ENCODE measurements around the gene FAM124A. TPM values are rescaled to one million over a fixed set of nuclear protein-coding genes. Genes with fewer than 3 reads are reported as not detected.

Gene FAM124A
- polyA plus RNA-seq, 2 of the 4 experiments (the other 2 are of a cell fraction): 1.5 to 1.6 TPM

- TF ChIP-seq, protein P1, sequence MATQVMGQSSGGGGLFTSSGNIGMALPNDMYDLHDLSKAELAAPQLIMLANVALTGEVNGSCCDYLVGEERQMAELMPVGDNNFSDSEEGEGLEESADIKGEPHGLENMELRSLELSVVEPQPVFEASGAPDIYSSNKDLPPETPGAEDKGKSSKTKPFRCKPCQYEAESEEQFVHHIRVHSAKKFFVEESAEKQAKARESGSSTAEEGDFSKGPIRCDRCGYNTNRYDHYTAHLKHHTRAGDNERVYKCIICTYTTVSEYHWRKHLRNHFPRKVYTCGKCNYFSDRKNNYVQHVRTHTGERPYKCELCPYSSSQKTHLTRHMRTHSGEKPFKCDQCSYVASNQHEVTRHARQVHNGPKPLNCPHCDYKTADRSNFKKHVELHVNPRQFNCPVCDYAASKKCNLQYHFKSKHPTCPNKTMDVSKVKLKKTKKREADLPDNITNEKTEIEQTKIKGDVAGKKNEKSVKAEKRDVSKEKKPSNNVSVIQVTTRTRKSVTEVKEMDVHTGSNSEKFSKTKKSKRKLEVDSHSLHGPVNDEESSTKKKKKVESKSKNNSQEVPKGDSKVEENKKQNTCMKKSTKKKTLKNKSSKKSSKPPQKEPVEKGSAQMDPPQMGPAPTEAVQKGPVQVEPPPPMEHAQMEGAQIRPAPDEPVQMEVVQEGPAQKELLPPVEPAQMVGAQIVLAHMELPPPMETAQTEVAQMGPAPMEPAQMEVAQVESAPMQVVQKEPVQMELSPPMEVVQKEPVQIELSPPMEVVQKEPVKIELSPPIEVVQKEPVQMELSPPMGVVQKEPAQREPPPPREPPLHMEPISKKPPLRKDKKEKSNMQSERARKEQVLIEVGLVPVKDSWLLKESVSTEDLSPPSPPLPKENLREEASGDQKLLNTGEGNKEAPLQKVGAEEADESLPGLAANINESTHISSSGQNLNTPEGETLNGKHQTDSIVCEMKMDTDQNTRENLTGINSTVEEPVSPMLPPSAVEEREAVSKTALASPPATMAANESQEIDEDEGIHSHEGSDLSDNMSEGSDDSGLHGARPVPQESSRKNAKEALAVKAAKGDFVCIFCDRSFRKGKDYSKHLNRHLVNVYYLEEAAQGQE (IDR thresholded peaks at IDR 0.05): no peak
- TF ChIP-seq RCOR1 (IDR thresholded peaks at IDR 0.05; ENCODE audit: low read depth, low read length) (no peak), HES2 (IDR thresholded peaks at IDR 0.05) (no peak), SREBF2 (IDR thresholded peaks at IDR 0.05) (no peak), FOXS1 (CRISPR knock-in tag; IDR thresholded peaks at IDR 0.05) (no peak)
Observed at GRCh38 chr13:51222037-51222685, at the start of gene FAM124A (continued).

GRCh38 chr13:51175021-51175420 lies 47.2 kb upstream of the FAM124A start:
- Histone ChIP-seq H3K4me2 (no peak overlapping the region), H3K9me3 (no peaks in the 10 kb centered on the region), H3K4me3 (no peak overlapping the region), H3K27ac (no peak overlapping the region), H3K4me1 (no peaks in the 10 kb centered on the region)
- ChIA-PET CTCF (no interaction called here), POLR2A (no interaction called here)
- no peak for ATAC-seq
- DNase-seq (ENCODE audit: low read depth in 1 of 2, low spot score in 1 of 2): no peak
- FAIRE-seq: no peak
- 55% methylated on average over 3 of the region's 8 CpGs for WGBS (ENCODE audit: missing lambda C conversion rate)
- TF ChIP-seq GATA3 (IDR thresholded peaks at IDR 0.05; ENCODE audit: borderline replicate concordance): no peak
- TF ChIP-seq HES2 (IDR thresholded peaks at IDR 0.05): no peak
- TF ChIP-seq HOXB5 (CRISPR knock-in tag; IDR thresholded peaks at IDR 0.05): no peak
- TF ChIP-seq, protein P2, sequence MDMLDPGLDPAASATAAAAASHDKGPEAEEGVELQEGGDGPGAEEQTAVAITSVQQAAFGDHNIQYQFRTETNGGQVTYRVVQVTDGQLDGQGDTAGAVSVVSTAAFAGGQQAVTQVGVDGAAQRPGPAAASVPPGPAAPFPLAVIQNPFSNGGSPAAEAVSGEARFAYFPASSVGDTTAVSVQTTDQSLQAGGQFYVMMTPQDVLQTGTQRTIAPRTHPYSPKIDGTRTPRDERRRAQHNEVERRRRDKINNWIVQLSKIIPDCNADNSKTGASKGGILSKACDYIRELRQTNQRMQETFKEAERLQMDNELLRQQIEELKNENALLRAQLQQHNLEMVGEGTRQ (IDR thresholded peaks at IDR 0.05): no peak
- TF ChIP-seq RARB (CRISPR knock-in tag; IDR thresholded peaks at IDR 0.05): no peak
- TF ChIP-seq HEYL (CRISPR knock-in tag; IDR thresholded peaks at IDR 0.05): no peak

DNA sequence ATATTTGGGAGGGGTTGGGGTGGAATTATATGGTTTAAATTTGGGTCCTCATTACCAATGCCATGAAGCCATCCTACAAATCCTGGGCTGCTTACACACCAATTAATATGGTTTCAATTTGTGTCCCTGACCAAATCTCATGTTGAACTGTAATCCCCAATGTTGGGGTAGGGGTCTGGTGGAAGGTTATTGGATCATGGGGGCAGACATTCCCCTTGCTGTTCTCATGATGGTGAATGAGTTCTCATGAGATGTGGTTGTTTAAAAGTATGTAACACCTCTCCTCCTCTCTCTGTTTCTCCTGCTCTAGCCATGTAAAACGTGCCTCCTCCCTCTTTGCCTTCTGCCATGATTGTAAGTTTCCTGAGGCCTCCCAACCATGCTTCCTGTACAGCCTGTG lies 46.6 kb upstream of the FAM124A start:
- no peak for FAIRE-seq
- ATAC-seq: no peak
- TF ChIP-seq CBX8 (IDR thresholded peaks at IDR 0.05) (no peak), RNF2 (IDR thresholded peaks at IDR 0.05; ENCODE audit: borderline replicate concordance, low read depth) (no peak), MAFK (IDR thresholded peaks at IDR 0.05; ENCODE audit: partially characterized antibody) (no peak), TFCP2L1 (CRISPR knock-in tag; IDR thresholded peaks at IDR 0.05) (no peak), MAX (IDR thresholded peaks at IDR 0.05) (no peak), RARB (CRISPR knock-in tag; IDR thresholded peaks at IDR 0.05) (no peak), HOXA7 (CRISPR knock-in tag; IDR thresholded peaks at IDR 0.05) (no peak), POLR2A (IDR thresholded peaks at IDR 0.05; ENCODE audit: low read length) (no peak), HEYL (CRISPR knock-in tag; IDR thresholded peaks at IDR 0.05) (no peak), KDM1A (IDR thresholded peaks at IDR 0.05; ENCODE audit: low read depth) (no peak)
- TF ChIP-seq, protein P3, sequence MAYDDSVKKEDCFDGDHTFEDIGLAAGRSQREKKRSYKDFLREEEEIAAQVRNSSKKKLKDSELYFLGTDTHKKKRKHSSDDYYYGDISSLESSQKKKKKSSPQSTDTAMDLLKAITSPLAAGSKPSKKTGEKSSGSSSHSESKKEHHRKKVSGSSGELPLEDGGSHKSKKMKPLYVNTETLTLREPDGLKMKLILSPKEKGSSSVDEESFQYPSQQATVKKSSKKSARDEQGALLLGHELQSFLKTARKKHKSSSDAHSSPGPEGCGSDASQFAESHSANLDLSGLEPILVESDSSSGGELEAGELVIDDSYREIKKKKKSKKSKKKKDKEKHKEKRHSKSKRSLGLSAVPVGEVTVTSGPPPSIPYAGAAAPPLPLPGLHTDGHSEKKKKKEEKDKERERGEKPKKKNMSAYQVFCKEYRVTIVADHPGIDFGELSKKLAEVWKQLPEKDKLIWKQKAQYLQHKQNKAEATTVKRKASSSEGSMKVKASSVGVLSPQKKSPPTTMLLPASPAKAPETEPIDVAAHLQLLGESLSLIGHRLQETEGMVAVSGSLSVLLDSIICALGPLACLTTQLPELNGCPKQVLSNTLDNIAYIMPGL (CRISPR knock-in tag; IDR thresholded peaks at IDR 0.05; ENCODE audit: borderline replicate concordance): no peak
- ChIA-PET POLR2A (no interaction called here), CTCF (interaction anchor here (0.6 to 0.7 kb wide), 2 partner anchors 89 to 270 kb away, joined by 3 to 4 read pairs; no protein-coding TSS in a partner anchor)
- WGBS (ENCODE audit: missing lambda C conversion rate): 0% methylated on average over 1 of the region's 1 CpG
- Histone ChIP-seq H3K9me3 (no peaks in the 10 kb centered on the region), H3K4me3 (no peak overlapping the region), H3K4me1 (no peaks in the 10 kb centered on the region), H3K27ac (no peak overlapping the region), H3K4me2 (no peak overlapping the region)
- no peak for DNase-seq (ENCODE audit: low read depth in 1 of 2, low spot score in 1 of 2)
